HL-60/S4 (cell line): Measurements from ENCODE around the gene SEPTIN2.
"Not testable (repeated sequence)": the region's sequence is repeated elsewhere in the genome, so short reads cannot be mapped to it uniquely, and the experiment has no call there.

Source experiments
- in situ Hi-C: fragments of 300-500 bp; cut with MboI; formaldehyde crosslinking; loops from 2 replicates; pipeline ENCODE4 v1.14.3; 2022; ENCODE audit warnings: low sequenced_read_pairs

SEPTIN2 gene

DNA sequence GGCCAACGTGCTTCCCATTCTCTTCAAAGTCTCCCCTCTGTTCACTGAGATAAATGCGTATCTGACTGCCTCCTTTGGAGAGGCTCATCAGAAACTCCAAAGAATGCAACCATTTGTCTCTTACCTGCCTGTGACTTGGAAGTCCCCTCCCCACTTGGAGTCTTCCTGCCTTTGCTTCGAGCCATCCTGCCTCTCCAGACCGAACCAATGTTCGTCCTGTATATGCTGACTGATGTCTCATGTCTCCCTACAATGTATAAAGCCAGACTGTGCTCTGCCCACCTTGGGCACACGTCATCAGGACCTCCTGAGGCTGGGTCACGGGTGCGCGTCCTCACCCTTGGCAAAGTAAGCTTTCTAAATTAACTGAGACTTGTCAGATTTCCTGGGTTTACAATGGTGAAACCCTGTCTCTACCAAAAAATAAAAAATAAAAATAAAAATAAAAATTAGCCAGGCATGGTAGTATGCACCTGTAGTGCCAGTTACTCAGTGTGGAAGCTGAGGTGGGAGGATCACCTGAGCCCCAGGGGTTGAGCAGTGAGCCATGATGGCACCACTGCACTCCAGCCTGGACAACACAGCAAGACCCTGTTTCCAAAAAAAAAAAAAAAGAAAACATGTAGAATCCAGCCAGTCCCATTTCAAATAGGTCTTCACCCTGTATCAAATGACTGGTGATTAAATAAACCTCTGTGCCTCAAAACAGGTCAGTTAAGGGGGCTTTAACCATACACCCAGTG lies 29.2 kb upstream of the SEPTIN2 start:
- in situ Hi-C loops: no loop called here

DNA sequence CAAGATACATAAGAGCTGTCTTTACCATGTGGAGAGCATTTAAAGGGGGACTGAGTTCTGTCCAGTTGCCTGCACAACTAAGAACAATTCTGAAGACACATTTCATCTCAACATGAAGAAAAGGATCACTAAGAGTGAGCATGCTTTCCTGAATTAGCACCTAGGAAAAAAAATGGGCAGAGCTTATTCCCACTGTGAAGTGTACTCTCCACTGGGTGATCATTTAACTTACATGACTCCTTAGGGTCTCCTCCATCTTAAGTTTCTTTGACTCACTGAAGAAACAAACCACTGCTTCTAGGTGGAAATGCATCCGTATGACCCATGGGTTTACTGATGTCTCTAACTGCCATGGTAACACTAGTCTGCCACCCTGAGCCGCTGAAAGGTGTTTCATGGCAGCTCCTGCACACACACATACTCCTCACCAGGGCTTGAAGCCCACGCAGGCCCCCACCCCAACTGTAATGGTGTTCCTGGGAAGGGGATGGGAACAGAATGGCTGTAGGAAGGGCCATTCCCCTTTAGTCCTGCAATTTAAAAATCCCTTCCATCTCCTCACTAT lies 27.3 kb upstream of the SEPTIN2 start:
- in situ Hi-C loops: no loop called here

DNA sequence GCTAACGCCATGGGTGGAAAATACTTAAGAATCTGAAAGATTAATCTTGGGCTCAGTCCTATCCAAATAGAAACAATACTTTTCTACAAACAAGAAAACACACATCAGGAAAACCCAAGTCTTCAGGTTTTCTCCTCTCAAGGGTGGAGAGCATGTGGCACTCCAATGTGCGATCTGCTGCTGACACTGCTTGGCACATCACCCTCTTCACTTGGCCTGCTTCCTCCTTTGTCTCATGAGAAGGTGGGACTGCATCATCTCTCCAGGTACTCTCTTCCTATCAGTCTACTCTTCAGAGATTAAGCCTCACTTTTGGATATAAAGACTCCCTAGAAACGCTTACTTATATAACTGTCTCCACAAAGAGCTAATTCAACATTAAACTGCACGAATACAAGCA lies 26.7 kb upstream of the SEPTIN2 start:
- in situ Hi-C loops: no loop called here

DNA sequence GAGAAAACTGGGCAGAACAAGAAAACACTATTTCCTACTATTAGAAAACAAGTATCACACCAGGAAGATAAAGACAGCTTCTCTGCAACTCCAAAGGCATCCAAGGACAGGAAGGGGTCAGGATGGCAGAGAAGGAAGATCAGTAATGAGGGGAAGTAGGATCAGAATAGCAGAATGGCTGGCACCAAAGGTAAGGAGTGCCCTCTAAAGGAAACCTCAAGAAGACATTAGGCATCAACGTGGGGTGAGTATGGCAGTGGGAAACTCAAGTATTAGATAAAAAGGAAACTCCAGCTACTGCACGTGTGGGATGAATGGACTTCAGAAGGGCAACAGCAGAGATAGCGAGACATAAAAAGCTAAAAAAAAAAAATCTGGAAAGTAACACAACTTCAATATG lies 26.1 kb upstream of the SEPTIN2 start:
- in situ Hi-C loops: no loop called here

DNA sequence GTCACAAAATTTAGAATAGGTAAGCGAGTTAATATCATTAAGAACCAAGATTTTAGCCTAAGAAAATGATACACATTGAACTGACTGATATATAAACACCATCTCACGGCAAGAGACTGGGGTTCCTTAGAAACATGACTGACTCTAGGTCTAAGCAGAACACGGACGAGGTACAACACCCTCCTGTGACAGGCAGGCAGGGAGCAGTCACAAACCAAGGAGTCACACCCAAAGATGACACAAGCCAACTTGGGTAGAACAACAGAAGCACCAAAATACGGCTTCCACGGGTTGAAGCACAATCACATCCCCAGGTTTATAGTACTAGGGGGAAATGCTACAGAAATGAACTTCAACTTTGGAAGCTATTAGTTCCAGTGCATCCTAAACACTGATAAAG lies 24.6 kb upstream of the SEPTIN2 start:
- in situ Hi-C loops: no loop called here

DNA sequence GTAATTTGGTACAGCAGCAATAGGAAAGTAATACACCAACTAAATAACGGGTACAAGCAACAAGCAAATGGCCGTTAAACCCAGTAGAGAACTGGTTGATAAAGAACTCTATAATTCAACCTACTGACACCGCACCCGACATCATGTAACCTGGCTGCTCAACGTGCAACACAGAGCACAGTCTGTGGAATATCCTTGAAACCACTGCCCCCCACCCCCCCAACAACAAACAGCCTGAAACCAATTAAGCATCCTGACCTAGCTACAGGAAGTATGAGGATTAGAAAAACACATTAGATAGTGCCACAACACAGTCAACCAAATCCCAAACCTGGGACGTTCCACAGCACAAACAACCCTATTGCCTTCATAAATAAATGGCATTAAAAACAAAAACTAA lies 23.7 kb upstream of the SEPTIN2 start:
- in situ Hi-C loops: no loop called here

DNA sequence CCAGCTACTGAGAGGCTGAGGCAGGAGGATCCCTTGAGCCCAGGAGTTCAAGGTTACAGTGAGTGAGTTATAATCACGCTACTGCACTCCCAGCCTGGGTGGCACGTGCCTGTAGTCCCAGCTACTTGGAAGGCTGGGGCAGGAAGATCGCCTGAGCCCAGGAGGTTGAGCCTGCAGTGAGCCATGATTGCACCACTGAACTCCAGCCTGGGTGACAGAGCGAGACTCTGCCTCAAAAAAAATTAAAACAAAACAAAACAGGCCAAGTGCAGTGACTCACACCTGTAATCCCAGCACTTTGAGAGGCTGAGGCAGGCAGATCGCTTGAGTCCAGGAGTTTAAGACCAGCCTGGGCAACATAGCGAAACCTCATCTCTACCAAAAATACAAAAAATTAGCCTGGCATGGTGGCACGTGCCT lies 22.3 kb upstream of the SEPTIN2 start:
- in situ Hi-C loops: not testable (repeated sequence)

DNA sequence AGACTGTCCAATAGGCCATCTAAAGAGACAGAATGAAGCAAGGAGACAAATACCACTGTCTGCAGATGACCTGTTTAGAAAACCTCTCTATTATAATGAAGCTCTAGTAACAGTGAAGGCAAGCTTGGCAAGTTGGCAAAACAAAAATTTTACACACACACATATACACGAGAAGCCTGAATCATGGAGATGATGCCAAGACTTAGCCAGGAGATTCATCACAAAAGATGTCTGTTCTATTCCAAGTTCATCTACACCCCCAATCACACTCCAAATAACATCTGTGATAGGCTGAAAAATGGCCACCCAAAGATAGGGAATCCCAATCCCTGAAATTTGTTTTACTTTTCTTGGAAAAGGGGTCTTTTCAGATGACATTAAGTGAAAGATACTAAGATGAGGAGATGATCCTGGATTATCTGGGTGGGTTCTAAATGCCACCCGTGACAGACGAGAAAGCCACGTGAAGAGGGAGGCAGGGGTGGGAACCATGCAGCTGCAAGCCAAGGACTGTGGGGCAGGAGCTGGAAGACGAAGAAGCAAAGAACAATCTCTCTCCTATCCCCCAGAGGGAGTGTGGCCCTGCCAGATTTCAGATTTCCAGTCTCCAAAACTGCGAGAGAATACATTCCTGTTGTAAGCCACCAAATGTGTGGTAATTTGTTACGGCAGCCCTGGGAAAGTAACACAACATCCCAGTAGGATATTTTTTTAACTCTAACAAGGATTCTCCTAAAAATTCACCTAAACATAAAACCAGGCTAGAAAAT lies 20.2 kb upstream of the SEPTIN2 start:
- in situ Hi-C loops: no loop called here

DNA sequence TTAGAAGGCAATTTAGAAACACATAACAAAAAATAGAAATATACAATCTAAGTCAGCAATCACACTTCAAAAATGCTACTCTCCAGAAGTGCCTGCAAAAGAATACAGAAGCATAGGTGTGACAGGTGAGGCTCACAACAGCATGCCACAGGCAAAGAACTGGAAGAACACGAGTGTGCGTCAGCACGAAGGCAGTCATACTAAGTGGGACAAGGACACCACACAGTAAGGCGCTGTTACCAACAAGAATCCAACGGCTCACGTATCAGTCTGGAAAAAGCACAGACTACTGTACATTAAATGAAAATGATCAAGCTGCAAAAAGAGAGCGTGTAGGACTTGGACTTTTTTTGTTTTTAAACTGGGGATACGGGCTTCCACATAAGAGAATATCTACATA lies 19.0 kb upstream of the SEPTIN2 start:
- in situ Hi-C loops: no loop called here

DNA sequence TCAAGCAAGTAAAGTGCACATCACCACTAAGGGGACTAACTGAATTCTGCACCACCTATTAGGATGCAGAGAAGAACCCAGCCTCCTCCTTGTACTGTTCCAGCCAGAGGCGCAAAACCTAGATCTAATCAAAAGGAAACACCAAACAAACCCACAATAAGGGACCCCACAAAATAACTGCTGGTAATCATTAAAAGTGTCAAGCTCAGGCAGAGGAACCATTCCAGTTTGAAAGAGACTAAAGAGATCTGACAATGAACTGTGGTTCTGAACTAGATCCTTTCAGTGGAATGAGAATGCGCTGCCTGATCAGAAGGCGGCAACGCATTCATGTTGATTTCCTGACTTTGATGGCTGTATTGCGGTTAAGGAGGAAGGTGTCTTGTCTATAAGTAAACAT lies 17.1 kb upstream of the SEPTIN2 start:
- in situ Hi-C loops: no loop called here

DNA sequence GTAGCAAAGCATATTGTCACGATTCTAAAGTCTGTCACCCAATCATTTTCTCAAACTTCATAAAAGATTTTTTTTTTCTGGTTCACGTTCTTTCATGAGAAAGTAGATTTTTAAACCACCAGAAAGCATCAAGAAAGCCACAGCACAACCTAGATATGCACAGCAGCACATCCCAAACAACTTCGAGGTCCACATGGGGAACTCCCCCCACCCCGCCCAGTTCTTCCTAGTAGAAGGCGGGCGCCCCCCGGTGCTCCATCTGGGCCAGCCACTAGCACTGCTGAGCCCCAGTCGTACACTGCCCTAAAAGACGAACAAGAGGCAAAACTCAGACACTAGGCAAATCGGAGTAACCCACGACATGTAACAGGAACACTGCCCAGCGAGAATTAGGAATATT lies 15.7 kb upstream of the SEPTIN2 start:
- in situ Hi-C loops: no loop called here

DNA sequence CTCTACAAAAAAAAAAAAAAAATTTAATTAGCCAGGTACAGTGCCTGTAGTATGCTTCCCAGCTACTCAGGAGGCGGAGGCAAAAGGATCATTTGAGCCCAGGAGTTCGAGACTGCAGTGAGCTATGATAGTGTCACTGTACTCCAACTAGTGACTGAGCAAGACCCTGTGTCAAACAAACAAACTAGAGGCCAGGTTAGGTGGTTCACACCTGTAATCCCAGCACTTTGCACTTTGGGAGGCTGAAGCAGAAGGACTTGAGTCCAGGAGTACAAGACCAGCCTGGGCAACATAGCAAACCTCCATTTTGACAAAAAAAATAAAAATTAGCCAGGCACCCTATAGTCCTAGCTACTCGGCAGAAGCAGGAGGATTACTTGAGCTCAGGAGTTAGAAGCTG lies 13.6 kb upstream of the SEPTIN2 start:
- in situ Hi-C loops: no loop called here

DNA sequence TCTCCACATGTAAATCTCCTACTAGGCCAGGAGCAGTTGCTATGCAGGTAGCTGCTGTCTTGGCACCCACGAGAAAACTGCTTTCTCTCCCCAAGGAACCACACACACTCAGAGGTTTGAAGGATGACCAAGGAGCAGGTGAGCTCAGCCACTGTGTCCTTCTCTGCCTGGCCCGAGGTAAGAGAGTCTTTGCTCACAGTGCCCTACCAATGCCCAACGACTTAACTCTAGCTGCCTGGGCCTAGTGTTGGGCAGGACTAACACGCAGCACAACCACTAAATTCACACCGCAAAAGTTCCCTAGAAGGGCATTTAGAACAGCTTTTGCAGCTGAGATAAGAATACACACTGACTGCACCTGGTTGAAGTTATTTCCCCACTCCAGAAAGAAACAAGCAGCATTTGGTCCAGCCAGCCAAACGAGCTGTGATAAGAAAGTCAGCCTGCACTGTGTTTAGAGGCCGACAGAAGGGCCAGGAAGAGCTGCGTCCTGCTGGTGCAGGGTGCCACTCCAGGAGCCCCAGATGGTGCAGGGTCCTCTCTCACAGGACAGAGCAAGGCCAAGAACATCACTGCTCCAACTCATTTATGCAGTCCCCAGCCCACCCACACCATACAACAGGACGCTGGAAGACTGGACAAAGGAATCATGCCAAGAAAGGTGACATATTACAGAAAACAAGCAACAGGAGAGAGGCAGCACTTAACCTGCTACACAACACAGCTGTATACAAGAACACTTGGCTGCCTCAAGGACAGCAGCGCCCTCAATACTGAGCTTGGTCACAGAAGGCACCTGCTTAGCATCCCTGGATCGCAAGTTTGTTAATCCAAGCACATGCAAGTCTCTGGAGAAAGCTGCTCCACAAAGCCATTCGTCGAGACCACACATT lies 12.7 kb upstream of the SEPTIN2 start:
- in situ Hi-C loops: no loop called here

DNA sequence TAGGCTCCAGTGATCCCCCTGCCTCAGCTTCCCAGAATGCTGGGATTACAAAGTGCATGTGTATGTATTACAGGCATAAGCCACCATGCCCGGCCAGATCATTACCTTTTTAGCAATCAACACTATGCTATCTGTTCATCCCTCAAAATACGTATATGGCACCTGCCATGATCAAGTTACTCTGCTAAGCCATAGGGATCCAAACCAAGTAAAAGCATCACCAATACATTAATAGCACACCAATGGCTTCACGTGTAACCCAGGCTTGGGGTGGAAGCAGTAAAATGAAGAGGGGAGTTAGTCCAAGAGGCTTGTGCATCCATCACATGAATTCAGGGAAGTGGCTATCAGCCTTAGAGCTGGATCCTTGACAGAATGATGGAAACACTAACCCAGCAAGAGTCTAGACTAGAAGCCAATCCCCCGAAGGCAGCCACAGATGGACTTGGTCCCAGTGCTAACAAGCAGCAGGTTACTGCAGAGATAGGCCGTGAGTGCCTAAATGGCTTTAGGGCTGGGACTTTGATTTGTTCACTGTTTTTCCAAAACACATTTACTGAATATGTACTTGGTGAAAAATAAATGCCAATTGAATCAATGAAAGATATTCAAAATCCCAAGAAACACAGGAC lies 11.6 kb upstream of the SEPTIN2 start:
- in situ Hi-C loops: no loop called here

DNA sequence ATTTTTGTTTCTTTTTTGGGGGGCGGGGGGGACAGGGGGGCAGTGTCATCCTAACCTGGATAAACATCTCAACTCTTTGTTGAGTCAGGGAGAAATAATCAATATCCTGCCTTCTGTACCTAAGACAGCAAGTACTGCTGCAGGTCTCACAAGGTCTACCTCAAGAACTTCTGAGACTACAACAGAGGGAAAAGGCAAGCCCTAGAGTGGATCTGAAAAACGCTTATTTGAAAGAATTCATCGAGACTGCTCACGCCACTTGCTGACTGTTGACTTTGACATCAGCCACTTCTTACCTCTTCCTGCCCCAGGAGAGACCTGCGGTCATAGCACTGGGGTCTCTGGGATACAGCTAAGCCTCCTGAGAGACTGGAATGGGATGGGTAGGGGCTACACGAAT lies 8.7 kb upstream of the SEPTIN2 start:
- in situ Hi-C loops: no loop called here

DNA sequence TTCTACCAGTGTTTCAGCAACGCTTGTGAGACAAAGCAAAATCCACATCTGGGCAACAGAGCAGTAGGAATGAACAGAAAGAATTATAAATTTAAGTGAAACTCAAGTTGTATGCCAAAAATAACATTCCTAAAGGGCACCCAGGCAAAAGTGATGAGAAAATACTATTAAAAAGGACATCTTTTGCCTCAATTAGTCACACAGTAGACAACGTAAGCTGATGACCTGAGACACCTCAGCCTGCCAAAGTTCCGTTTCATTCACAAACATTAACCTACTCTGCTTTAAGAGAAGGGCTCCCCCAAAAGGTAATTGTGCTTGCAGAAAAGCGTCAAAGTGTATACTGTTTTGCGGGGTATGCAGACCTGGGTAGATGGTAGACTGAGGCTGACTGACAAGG lies 7.5 kb upstream of the SEPTIN2 start:
- in situ Hi-C loops: no loop called here

DNA sequence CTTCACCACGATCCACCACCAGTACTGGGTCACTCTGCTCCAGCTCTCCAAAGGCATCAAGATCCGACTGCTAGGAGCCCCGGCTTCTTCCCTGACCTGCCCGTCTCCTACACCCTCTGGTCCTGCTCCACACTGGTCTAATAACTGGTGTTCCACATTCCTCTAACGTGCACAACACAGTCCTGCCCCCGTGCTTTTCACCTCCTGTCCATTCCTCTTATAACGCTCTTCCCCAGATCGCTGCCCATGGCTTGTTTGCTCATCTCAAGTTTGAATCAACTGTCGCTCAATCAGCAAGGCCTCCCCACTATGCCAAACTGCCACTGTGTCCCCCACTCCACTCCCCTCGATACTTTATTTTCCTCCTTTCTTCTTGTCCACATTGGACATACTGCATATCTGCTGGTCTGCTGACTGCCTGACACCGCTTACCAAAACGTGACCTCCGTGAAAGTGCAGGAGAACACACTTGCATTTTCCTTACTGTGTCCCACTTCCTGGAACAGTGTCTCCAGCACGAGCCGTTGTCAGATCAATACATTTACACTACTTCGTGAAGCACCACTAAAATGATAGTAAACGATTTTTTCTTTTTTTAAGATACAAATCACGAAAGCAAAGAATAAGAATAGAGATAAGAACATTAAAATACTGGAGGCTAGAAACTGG lies 6.8 kb upstream of the SEPTIN2 start:
- in situ Hi-C loops: no loop called here

DNA sequence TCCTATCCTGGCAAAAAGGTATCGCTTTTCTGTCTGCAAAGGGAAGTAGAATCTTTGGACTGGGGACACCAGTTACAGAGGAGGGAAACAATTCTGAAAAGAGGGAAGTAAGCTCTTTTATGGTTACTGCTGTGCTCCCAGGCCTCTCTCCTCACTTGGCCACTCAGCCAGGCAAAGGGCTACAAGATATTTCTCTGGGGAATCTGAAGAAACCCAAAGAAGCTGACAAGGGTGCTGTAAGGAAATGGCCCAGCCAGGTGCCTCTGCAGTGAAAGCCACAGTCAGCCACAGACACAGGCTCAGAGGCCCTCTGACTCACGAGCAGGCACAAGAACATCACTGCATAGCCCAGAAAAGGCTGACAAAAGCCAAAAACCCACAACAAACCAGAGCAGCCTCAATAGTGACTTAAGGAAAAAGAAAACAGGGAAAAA lies 6.0 kb upstream of the SEPTIN2 start:
- in situ Hi-C loops: no loop called here

DNA sequence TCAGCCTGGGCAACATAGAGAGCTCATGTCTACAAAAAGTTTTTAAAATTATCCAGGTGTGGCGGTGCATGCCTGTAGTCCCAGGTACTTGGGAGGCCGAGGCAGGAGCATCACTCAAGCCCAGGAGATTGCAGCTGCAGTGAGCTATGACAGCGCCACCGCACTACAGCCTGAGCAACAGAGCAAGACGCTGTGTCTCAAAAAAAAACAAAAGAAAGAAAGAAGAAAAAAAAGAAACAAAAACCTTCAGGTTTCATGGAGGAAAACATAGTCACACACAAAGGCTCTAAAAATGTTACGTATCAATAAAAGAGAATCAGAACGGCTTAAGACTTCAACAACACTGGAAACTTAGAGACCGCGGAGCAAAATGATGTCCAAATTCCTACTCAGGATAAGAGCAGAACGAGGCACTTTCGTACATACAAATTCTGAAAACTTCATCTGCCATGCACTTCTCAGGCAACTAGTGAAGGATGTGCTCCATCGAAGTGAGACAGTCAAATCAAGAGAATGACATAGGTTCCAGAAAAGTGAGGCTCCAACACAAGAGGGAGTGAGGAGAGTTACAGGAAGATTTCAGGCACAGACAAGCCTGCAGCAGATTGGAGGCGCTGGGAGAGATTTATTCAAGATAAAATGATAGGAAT lies 4.7 kb upstream of the SEPTIN2 start:
- in situ Hi-C loops: no loop called here

DNA sequence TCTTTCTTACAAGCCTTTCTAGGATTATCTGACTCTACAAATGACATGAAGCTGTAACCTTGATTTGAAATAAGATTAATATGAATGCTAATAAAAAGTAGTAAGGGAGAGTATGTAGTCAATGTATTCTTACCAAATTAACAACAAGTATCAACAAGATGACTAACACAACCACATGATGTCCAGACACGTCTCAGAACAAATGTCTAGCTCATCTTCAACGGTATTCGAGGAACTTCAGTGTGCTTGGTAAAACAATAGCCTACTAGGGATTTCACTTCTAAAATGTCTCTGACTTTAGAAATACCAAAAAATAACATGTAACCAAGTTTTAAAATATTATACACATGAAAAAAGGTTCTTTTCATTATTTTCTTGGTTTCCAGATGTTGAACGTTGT lies 3.6 kb upstream of the SEPTIN2 start:
- in situ Hi-C loops: no loop called here
